ENCODE data around the gene NELFB. TPM values are rescaled to one million over a fixed set of nuclear protein-coding genes. Genes with fewer than 3 reads are reported as not detected.

Gene NELFB
- total RNA-seq, 1 donor from 2014 or later, result 36.7 TPM

DNA sequence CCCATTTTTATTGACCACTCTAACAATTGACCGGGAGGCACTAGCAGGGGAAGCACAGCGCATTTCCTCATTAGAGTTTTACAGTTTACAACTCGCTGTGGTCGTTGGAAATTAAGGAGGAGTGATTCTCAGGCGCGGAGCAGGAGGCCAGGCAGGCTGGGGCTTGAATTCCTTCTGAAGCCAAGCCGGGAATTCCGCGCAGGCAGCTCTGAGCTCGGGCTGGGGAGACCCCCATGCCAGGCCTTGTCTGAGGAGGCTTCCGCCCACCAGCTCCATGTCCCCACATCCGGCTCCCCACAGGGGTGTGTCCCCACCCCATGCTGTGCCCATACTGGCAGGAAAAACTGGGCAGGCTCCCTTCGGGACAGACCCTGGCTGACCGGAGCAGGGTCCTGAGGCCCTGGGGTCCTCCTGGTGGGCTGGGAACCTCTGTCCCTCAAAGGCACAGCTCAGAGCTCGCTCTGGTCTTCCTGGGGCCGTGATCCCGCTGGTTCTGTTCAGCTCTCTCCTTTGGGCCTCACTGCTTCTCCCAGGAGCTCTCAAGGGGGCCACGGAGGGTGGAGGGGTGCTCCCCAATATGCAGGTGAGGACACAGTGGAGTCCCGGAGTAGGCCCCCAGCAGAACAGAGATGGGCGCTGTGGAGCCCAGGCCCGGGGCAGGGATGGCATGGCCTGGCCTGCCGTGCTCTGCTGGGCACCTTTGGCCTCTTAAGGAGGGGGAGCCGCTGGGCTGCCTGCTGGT, 48.2 kb downstream of the NELFB start:
- no peak for ATAC-seq

DNA sequence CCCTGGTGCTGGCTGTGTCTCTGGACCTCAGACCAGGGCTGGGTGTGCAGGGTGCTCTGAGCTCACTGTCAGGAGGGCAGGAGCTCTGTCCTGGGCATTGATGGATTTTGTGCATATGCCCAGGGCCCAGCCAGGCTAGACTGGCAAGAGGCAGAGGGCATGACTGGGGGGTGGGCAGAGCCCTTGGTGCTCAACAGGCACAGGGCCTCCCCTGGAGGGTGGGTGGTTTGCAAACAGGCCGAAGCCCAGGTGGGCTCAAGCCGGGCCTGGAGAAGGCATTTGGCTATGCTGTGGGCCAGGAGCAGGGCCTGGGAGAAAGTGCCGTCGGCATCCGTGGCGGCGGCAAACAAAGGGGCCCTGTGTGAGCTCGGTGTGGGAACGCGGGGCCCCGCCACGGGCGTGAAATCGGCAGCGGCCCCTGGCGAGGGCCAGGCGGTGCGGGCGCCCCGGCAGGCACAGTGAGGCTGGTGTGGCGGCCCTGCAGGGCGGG, 48.8 kb downstream of the NELFB start:
- ATAC-seq, result no peak

DNA sequence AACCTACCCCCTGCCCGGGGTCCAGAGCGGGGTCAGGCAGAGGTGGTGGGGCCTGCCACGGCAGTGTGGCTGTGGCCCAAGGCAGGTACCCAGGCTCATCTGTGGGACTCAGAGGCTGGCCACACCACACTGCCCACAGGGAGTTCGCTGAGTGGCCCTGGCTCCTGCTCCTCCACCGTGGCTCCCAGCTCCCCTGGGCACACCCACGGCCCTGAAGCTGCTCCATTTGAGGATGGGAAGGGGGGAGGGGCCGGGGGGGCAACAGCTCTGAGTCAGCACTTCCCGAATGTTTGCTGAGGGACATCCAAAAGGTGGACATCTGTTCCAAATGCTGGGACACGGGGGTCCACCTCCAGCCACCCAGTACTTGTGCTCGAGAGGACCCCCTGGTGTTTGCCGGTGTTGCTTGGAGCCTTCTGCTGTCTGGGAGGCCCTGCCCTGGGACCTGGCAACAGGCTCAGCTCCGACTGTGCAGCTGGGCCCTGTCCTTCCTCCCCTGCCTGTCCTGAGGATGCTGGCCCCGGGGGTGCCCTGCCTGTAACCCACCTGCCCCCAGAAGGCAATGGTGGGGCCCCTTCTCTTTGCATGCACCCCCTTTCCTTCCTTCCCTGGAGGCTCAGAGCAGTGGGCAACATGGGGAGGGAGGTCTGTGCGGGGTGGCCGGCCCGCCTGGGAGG, 49.4 kb downstream of the NELFB start:
- ATAC-seq, result no peak

DNA sequence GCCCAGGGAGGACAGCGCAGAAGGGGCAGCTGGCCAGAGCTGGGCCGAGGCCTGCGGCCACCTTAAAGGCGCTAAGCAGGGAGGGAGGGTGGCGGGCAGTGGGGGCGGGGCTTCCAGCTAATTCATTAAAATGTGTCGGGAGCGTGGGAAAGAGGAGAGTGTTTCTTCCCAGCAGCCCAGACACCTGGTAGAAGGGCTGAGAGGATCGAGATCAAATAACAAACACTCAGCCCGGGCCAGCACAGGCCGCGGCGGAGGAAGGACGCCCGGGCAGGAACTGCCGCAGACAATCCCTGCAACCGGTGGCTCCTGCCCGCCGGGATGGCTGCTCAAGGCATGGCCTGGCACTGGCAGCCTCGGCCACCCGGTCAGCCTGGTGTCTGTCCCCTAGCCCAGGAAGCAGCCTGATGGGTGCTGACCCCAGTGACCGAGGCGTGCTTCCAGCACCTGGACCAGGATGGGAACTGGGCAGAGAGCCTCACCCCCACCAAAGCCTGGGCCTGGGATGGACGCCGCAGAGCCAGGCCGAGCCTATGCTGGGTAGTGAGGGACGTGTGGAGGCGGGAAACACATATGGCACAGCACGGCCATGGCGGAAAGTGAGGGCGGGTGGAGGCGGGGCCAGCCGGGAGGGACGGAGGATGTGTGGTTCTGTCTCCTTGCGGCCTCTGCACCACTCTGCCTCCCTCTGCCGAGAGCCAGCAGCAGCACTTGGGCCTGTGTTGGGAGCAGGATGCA, 50.1 kb downstream of the NELFB start:
- ATAC-seq, result peak; percentile 43

DNA sequence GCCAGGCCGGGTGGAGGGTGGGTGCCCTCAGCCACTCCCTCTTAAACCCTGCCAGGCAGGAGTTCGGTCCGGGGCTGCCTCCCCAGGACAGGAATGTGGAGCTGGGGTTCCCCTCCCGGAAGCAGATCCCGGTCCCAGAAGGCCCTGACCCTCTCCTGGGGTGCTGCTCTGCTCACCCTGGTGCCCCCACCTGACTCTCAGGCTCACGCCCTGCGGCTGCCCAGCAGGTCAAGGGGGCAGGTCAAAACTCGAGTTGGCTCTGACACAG, 50.6 kb downstream of the NELFB start:
- ATAC-seq, result no peak

DNA sequence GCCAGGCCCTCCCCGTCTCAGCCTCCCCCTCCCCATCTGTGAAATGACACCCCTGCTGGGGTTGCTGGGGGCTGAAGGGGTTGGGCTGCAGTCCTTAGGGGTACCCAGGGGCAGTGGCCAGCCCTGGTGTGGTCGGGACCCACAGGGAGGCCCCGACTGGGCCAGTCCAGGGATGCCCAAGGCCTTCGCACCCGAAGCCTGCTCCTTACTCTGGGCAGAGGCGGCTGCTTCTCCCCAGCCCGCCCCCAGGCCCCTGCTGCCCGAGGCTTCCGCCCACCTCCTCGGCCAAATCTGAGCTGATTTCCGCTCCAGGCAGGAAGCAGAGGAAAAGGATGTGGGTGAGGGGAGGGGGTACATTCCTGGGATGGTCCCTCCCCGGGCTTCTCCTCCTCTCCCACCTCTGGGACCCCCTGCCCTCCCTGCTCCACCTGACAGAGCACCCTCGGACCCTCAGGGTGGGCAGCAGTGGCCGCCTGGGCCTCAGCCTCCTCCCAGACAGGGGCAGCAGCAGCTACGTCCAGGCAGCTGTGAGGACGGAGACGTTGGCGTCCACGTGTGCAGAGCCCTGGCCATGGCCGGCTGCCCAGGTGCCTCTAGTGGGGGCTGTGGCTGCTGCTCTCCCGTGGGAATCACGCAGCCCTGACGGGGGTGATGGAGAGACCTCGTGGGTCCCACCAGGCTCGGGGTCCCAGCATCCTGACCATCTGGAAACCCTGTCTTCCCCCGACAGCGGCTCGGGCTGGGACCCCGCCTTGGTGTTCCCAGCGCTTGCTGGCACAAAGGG, 51.1 kb downstream of the NELFB start:
- no peak for ATAC-seq

DNA sequence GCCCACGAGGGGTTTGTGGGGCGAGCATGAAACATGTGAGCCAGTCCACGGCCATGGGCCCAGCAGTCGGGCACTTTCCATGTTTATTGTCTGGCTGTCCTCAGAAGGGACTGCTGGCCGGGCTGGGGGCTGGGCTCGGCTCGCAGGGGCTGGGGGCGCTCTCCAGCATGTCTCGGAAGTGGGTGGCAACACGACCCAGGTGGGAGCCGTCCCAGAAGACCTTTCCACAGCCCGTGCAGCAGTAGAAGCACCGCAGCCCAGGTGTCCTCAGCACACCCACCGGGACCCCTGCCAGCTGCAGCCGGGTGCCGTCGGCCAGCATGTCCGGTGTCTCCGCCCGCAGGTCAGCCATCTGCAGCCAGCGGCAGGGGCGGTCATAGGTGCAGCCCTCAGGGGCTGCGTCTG, 51.7 kb downstream of the NELFB start:
- no peak for ATAC-seq

DNA sequence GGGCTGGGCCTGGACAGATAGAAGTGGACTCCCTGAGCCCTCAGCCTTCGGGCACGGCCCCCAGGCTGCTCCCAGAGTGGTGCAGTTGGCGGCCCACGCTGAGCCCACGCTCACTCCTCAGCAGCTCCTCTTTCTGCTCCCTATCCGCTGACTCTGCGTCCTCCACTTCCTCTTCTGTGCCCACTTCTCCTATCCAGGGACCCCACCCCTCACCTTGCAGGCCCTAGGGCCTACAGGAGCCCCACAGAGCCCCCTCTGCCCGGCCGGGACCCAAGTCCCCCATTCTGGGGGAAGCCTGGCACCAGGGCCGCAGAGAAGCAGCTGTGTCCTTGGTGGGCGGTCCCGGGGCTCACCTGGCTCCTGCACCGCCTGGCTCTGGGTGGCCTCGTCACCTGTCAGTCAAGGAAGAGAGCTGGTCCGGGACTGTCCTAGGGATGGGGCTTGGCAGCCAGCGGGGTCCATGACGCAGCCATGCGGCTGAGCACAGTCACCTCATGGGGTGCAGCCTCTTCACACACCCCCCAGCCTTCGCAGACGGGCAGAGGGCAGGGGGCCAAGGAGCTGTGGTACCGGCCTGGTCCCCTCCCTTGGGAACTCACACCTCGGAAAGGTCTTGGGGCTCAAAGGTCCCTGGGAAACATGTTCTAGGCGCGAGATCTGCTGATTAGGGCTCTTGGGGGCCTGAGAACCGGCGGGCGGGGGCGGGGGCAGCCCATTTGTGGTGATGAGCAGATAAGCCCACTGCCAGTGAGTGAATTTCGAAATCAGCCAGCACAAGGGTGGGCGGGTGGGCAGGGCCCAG, 52.3 kb downstream of the NELFB start:
- ATAC-seq, result no peak

DNA sequence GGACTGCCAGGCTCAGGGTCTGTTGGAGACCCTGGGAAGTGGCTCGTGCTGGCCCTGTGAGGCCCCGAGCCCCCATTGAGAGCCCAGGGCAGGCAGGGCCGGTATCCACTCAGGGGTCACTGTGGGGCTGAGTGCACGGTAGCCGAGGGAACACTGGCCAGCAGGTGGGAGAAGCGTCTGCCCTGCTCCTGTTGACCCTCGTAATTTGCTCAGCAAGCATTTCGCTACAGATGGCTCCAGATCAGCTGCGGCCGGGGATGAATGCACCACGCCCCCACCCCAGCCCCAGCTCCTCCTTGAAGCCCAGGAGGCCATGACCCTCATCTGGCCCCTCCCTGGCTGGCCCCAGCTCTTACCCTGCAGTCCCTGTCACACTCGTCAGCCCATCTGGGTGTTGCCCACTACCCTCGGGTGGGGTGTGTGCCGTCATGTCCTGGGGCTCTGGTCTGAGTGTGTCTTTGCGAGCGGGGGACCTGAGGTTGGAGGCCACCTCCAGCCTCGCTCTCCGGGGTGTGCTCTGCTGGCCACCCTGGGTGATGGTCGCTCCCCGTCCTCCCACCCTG, 53.0 kb downstream of the NELFB start:
- ATAC-seq, result no peak

DNA sequence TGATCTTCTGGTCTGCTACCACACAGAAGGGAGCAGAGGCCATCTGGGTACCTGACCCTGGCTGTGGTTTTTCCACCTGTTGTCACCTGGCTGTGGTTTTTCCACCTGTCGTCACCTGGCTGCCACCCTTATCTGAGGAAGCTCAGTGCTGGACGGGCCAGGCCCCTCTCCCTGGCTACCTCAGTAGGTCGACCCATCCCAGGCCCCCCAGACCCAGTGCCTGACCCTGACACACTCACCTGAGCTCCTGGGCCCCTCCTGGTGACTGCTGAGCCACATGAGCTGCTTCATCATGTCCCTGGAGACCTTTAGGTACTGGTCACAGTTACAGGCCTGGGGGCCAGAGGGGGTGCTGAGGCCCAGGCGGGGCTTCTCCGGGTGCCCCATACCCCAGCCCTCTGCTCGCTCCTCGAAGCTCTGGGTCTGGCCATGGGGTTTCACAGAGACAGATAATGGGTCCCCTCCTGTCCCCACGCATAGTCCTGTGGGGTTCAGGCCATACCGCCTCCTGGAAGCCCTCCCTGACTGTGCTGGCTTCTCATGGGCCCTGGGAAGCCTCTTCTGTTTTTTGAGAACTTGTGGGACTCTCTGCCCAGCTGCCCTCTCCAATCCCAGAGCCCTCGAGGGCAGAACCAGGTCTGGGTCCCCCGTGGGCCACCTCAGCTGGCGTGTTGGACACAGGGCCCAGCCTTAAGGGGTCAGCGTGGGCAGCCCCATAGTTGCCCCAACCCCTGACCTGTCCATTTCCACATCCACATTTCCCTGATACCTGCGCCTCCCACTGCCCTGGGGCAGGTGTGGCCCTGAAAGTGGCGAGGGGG, 54.5 kb downstream of the NELFB start:
- no peak for ATAC-seq

DNA sequence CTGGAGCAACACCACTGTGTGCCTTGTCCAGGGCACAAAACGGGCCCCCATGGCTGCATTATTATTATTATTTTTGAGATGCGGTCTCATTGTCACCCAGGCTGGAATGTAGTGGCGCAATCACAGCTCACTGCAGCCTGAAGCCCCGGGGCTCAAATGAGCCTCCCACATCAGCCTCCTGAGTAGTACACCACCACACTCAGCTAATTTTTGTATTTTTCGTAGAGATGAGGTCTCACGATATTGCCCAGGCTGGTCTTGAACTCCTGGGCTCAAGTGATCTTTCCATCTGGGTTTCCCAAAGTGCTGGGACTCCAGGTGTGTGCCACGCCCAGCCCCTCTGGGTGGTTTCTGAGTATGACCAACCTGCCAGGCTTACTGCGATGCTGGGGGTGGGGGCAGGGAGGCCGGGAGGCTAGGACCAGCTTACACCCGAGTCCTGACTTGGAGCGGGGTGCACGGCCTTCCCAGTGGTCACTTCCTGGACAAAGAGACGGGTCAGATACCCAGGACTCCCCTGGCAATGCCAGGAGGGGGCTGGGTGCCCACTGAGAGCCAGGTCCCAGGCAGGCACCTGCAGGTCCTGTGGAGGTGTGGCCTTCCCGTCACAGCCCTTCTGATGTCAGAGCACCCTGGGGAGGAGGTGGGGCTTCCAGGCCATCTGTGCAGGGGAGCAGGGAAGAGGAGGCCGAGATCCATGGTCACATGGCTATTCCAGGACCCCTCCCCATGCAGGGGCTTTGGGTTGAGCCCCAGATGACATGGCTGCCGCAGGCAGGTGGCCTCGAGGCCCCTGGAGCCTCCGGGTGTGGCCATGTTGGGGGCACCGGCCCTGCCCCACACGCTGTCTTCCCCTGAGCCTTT, 55.3 kb downstream of the NELFB start:
- peak; percentile 64 for ATAC-seq

DNA sequence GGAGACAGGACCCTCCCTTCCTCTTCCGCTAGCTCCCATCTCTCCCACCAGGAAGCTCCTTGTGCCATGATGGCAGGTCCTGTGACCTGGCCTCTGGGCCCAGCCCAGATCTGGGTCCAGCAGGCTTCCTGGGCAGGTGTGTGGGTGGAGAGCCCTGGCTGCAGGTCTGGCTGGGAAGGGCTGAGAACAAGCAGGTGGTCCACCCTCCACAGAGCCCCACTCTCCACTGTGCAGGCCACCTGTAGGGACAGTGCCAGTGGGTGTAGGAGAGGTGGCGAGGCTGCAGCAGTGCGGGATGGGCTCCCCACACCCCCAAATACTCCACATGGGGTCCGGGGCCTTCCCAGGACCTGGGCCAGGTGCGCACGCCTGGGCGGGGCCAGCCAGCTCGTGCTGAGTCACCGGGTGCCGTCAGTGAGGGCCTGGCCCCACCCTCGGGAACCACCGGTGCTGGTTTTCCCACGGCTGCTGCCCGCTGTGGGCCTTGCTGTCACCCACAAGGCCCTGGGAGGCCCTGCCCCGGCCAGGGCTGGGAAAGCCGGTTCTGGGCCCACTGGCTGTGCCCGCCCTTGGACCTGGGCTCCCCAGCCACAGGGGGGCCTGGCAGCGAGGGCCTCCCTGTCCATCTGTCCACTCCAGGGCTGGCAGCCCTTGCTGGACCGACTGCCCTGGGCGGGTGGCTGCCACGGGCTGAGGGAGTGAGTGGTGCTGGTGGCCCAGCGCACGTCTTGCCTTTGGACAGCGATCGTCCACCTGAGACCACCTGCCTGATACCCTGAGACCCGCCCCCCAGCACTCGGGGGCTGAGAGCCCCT, 56.3 kb downstream of the NELFB start:
- ATAC-seq, result peak; percentile 83

DNA sequence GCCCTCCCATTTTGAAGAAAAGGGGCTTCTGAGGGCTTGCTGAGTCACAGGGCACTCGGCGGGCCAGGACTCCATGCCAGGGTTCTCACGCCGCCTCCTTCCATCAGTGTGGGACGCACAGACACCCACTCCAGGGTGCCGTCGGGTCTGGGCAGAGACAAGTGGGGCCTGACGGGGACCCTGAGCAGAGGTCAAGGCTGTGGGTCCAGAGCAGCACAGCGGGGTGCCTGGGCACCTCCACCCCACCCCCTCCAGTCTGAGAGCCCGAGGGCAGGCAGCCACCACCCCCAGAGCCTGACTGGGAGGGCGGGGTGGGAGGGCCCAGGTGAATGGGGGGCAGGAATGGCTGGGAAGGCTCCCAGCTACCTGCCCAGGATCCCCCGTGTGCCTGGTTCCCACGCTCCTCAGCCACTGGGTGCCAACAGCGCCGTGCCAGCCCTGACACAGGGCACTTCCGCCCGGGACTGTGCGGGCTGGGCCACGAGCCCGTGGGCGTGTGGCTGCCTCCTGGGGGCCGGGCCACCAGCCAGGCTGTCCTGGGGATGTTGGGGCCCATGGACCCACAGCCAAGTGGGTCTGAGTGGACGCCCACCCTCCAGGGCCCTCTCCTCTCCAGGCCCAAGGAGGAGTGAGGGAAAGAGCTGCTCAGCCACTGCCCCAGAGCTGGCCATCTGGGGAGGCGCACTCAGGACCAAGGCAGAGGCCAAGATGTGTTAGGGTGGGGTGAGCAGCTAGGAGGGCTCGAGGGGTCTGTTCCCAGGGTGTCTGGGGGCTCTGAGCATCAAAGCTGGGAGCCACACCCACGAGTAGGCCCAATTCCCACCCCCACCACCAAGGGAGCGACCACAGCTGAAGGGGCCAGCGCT, 57.1 kb downstream of the NELFB start:
- peak; percentile 49 for ATAC-seq

DNA sequence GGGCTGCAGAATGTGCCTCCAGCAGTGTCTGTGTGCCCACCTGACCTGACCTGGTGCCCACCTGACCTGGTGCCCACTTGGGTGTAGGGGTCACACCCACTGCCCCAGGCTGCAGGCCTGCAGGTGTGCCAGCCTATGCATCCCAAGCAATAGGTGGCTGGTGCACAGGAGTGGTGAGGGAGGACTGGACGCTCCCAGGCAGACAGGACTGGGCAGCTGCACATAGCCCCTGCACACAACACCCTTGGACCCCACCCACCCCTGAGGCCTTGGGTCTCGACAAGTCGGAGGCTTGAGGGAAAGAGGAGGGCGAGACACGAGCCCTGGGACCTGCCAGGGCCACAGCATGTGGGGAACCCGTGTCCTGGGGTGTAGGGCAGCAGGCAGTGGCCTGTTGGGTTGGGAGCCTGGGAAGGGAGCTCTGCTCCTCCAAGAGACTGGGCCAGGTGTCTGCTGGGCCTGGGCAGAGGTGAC, 57.8 kb downstream of the NELFB start:
- ATAC-seq, result no peak

DNA sequence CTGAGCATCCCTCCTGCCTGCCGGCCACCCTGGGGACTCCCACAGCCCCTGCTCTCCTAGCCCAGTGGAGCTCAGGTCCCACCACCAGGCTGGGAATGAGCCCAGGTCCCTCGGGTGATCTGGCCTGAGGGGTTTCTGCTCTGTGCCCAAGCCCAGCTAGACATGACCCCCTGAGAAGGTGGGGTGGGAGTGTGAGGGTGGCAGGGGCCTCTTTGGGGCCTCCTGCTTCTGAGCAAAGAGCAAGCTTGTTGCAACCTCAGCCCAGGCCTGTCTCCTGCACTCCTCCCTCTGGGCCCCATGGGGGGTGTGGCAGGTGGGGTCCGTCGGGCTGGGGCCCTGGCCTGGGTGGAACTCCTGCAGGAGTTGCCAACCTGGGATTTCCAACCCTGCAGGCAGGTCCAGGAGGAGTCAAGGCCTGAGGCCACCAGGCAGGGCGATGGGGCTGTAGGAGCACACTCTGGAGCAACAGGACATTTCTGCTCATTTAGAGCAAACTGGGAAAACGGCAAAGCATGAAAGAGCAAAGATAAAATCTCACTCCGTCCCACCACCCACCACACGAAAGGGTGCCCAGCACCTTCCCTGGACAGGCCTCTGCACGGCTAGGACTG, 58.3 kb downstream of the NELFB start:
- no peak for ATAC-seq

DNA sequence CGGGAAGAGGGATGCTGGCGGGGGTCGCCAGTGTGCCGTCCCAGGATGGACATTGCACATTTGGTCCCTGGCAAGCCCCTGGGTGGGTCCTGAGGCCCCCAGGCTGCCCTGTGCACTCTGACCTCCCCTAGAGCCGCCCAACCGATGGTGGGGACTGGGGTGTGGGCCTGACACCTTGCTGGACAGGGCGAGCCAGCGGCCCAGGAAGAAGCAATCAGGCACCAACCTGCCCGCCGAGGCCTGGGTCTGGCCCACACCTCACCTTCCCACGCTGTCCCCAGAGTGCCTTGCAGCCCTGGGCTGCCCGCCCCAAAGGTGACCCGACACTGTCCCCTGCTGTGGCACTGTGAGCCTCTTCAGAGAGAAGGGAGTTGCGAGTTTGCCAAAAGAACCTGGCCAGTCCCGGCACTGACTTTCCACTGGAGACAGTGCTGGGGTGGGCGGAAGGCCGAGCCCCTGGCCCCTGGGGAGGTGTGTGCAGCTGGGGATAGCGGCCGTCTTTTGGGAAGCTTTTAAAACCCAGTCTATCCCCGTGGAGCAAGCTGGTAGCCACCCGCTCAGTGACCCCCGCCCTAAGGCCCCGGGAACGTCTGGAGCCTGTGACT, 58.9 kb downstream of the NELFB start:
- ATAC-seq, result no peak
